WERI-Rb-1 (cell line): ENCODE results near the gene DIPK2B.

Source experiments
- DNase-seq: peaks from one replicate; pipeline ENCODE4 v3.0.0-alpha.2; 2020
- H3K27ac ChIP-seq: fragments of 250-450 bp; sonication (Bioruptor Pico); 2 replicates; pipeline ENCODE4 v1.5.1; 2020; ENCODE audit warnings: mild to moderate bottlenecking, moderate library complexity
- H3K27me3 ChIP-seq: fragments of 250-450 bp; sonication (Bioruptor Pico); 2 replicates; pipeline ENCODE4 v1.5.1; 2021; ENCODE audit warnings: mild to moderate bottlenecking, low read depth, moderate library complexity; ENCODE audit not compliant: insufficient read depth, severe bottlenecking
- H3K36me3 ChIP-seq: fragments of 250-450 bp; sonication (Bioruptor Pico); 2 replicates; pipeline ENCODE4 v1.5.1; 2020; ENCODE audit warnings: mild to moderate bottlenecking, moderate library complexity
- H3K4me3 ChIP-seq: 2 replicates; pipeline ENCODE4 v1.5.1; 2011; ENCODE audit warnings: low read depth, mild to moderate bottlenecking, control low read depth, low read length
- H3K9me3 ChIP-seq: fragments of 250-450 bp; sonication (Bioruptor Pico); 2 replicates; pipeline ENCODE4 v1.5.1; 2021; ENCODE audit warnings: mild to moderate bottlenecking, moderate library complexity; ENCODE audit not compliant: severe bottlenecking
- CTCF ChIP-seq: IDR thresholded peaks from 2 replicates; pipeline ENCODE4 v1.5.1; 2011; ENCODE audit warnings: low read depth, mild to moderate bottlenecking, control low read depth, inconsistent platforms, low read length

Gene DIPK2B

GRCh38 chrX:45200741-45201234 is at the start of gene DIPK2B:
DIPK2B (minus strand) TSS chrX:45200876; CDS start chrX:45200826, 50 bp downstream.
- H3K27ac ChIP-seq, result no peak within 1 kb of the TSS
- H3K27me3 ChIP-seq, result peaks cover 15% of the 10 kb centered on the region
- peaks cover 2% of the 10 kb centered on the region for H3K9me3 ChIP-seq
- no peaks in the 10 kb centered on the region for H3K36me3 ChIP-seq
- no peak within 1 kb of the TSS for H3K4me3 ChIP-seq
- DNase-seq, result no peak
- no peak for TF ChIP-seq CTCF

- Histone ChIP-seq H3K27me3 (peaks cover 2% of the 10 kb centered on the region), H3K9me3 (no peaks in the 10 kb centered on the region), H3K27ac (no peak overlapping the region), H3K36me3 (no peaks in the 10 kb centered on the region), H3K4me3 (no peak overlapping the region)
- no peak for DNase-seq
- no peak for TF ChIP-seq CTCF
These were observed 39.6 kb upstream of the DIPK2B start for GRCh38 chrX:45240301-45240700.

GRCh38 chrX:45238489-45238888 is 37.8 kb upstream of the DIPK2B start:
- peaks cover 2% of the 10 kb centered on the region for H3K27me3 ChIP-seq
- H3K9me3 ChIP-seq, result no peaks in the 10 kb centered on the region
- no peak for TF ChIP-seq CTCF
- no peak overlapping the region for H3K4me3 ChIP-seq
- H3K36me3 ChIP-seq, result no peaks in the 10 kb centered on the region
- DNase-seq, result no peak
- no peak overlapping the region for H3K27ac ChIP-seq

GRCh38 chrX:45233531-45233930 is 32.9 kb upstream of the DIPK2B start:
- no peak for DNase-seq
- no peak for TF ChIP-seq CTCF
- Histone ChIP-seq H3K36me3 (no peaks in the 10 kb centered on the region), H3K4me3 (no peak overlapping the region), H3K9me3 (no peaks in the 10 kb centered on the region), H3K27me3 (peaks cover 3% of the 10 kb centered on the region), H3K27ac (no peak overlapping the region)

GRCh38 chrX:45232139-45232538 is 31.5 kb upstream of the DIPK2B start:
- no peak for DNase-seq
- Histone ChIP-seq H3K27me3 (peaks cover 3% of the 10 kb centered on the region), H3K4me3 (no peak overlapping the region), H3K27ac (no peak overlapping the region), H3K9me3 (no peaks in the 10 kb centered on the region), H3K36me3 (no peaks in the 10 kb centered on the region)
- TF ChIP-seq CTCF, result no peak

- Histone ChIP-seq H3K27me3 (peaks cover 3% of the 10 kb centered on the region), H3K27ac (no peak overlapping the region), H3K9me3 (no peaks in the 10 kb centered on the region), H3K36me3 (no peaks in the 10 kb centered on the region), H3K4me3 (no peak overlapping the region)
- DNase-seq, result no peak
- TF ChIP-seq CTCF, result no peak
These were observed 29.7 kb upstream of the DIPK2B start for GRCh38 chrX:45230410-45230809.
